GM19452 (cell line): ENCODE data around the gene TBCD.
"Not testable (repeated sequence)": the region's sequence is repeated elsewhere in the genome, so short reads cannot be mapped to it uniquely, and the experiment has no call there.

Experiments used
- ATAC-seq: cut with Tn5 transposase; IDR thresholded peaks from one replicate; pipeline ENCODE4 v1.9.1; 2021; ENCODE audit not compliant: unreplicated experiment

TBCD gene

DNA sequence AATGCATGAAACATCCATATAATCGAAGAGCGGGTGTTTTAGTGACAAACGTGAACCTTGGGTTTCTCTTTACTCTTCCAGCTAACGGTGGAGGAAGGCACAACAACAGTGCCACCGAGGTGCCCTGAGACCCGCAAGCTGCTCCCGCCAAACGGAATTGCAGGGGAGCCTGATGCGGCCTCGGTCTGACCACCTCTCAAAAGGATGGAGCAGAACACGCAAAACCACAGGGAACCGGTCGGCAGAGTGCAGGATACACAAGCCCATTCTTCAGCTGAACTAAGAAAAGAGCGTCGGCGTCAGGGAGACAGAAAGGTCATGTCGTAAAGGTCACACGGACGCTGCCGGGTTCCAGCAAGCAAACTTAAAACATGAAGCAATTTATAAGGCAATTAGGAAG lies 197.5 kb downstream of the TBCD start:
- no peak for ATAC-seq

DNA sequence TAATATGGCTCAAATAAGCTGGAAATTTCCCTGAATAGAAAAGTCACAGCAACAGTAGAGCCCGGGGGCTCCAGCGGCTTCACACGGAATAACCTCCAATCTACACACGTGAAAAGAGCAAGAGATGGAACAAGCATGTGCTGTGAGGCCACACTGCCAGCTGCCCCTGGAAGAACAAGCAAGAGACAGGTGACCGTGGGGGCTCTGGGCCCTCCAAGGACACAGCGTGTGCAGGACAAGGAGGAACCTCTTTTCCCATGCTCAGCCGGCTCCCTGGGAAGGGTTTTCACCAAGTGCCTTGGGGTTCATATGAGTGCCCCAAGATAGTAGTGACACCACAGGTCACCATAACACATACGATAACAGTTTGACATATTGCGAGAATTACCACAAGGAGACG lies 198.1 kb downstream of the TBCD start:
- no peak for ATAC-seq

DNA sequence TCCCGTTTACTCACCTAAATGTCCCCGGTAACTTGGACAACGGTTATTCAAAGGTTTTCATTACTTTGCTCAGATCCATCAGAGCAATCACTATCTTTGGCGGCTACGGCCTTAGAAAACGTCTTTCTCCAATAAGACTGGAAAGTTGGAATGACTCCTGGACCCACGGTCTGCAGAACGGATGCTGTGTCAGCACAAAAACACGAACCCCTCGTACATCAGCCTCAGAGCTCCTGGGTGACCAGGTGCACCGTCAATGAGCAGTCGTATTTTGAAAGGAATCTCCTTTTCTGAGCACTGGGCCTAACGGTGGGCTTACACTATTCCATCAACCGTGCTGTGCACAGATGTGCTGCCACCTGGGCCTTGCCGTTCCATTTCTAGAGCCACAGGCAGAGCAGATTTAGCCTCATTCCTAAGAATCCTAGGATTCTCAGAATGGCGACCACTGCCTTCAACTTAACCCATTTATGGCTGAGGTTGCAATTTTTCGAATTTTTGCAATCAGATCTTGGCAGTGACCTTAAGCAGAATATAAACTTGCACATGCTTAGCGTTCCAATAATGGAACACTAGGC lies 198.7 kb downstream of the TBCD start:
- ATAC-seq: no peak

DNA sequence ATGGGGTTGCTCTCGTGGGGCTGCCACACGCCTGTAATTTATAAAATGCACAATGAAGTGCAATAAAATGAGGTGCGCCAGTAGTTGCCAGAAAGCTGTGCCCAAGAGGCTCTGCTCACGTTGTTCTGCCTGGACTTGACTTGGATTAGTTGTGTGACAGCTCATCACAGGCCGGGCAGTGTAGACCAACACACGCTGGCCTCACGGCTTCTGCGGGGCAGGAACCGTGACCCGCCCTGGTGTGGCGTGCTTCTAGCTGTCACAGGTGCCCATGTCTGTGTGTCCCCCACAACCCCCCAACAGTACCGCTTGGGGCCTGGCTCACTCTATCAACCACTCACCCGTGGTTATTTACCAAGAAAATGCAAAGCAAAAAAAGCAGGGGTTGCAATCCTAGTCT lies 200.2 kb downstream of the TBCD start:
- no peak for ATAC-seq

DNA sequence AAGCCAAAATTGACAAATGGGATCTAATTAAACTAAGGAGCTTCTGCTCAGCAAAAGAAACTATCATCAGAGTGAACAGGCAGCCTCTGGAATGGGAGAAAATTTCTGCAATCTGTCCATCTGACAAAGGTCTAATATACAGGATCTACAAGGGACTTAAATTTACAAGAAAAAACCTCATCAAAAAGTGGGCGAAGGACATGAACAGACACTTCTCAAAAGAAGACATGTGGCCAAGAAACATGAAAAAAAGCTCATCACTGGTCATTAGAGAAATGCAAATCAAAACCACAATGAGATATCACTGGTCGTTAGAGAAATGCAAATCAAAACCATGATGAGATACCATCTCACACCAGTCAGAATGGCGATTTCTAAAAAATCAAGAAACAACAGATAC lies 203.2 kb downstream of the TBCD start:
- not testable (repeated sequence) for ATAC-seq

DNA sequence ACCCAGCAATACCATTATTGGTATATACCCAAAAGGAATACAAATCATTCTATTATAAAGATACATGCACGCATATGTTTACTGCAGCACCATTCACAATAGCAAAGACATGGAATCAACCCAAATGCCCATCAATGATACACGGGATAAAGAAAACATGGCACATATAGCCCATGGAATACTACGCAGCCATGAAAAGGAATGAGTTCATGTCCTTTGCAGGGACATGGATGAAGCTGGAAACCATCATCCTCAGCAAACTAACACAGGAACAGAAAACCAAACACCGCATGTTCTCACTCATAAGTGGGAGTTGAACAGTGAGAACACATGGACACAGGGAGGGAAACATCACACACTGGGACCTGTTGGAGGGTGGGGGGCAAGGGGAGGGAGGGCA lies 203.8 kb downstream of the TBCD start:
- not testable (repeated sequence) for ATAC-seq

DNA sequence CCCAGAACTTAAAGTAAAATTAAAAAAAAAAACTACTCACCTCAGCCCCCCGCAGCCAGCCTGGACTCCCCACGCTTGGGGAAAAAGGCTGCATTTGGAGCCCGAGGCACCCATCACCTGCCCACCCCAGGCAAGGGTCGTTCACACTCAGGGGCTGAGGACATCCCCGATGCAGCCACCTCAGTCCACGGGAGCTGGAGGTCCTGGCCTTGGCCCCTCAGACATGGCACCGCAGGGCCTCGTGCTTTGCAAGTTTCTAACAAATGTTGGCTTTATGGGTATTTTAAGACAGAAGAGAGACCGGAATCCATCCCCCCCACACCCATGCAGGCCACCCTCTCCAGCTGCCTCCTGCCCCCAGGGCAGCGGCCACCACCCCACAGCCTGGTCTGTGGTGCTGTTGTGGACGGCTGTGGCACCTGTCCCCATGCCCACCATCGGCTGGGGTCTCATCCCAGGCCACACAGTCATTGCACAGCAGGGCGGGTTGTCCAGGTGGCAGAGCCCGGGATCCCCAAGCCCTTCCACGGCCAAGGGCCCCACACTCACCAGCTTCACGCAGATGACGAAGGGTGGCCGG lies 204.4 kb downstream of the TBCD start:
- ATAC-seq: no peak

DNA sequence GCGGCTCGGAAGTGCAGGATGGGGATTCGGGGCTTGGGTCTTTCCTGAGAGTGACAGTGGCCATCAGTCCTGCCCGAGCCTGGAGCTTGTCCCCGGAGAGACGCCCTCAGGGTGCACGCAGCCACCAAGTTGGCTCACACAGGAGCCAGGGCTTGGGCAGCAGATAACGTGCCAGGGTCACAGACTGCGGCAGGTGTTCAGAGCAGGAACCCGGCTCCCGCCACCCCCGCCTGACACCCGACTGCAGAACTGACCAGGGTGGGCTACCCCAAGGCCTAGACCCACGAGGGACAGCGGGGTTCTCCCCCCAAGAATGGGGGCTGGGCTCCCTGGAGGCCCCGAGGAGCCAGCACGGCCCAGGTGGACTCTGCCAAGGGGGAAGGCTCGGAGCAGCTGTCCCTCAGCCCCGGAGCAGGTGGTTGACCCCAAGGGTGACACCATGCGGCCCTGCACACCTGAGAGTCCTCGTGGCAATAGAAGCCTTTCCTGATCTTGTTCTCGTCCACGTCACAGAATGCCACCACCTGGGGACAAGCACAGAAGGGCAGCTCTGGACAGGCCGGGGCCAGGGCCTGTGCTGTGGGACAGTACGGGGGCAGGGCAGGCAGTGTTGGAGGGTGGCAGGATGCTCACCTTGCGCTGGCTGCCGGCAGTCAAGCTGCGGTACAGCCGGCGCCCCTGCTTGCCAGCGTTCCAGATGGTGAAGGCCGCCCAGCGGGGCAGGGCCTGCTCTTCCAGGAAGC lies 205.0 kb downstream of the TBCD start:
- no peak for ATAC-seq

DNA sequence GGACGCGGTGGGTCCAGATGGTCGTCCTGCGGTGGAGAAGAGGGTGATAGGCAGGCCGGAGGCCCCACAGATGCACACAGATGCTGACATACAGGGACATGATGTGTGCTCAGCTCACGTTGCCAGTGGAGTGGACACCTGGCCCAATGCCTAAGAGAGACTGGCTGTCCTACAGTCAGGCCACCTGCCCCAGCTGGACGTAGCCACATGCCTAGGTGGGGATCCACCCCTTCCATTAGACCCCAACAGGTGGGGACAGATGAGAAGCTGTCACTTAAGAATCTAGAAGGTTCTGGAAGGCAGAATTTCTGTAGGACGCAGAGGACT lies 205.6 kb downstream of the TBCD start:
- ATAC-seq: no peak

DNA sequence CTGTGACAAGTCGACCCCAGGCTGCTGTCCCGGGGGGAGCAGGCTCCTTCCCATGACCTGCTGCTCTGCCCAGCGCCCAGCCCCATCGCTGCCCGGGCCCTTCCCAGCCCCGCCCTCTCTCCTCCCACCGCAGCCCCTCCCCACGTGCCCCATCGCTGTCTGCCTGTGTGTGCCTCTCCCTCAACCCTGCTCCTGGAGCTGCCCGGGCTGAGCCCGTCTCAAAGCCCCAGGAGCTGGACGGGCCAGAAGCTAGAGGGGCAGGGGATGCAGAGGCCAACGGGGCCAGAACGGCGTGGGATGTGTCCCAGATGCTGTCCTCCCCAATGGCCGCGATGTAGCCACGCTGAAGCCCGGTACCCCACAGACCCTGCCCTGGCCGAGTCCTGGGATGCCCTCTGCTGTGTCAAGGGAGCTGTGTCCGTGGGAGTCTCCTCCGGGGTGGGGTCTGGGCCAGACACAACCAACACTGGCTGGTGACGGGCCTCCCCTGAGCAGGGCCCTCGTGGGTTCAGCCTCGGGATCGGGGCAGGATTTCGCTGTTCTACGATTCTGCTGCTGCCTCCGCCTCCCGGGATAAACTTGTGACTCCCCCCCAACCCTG lies 206.2 kb downstream of the TBCD start:
- no peak for ATAC-seq

DNA sequence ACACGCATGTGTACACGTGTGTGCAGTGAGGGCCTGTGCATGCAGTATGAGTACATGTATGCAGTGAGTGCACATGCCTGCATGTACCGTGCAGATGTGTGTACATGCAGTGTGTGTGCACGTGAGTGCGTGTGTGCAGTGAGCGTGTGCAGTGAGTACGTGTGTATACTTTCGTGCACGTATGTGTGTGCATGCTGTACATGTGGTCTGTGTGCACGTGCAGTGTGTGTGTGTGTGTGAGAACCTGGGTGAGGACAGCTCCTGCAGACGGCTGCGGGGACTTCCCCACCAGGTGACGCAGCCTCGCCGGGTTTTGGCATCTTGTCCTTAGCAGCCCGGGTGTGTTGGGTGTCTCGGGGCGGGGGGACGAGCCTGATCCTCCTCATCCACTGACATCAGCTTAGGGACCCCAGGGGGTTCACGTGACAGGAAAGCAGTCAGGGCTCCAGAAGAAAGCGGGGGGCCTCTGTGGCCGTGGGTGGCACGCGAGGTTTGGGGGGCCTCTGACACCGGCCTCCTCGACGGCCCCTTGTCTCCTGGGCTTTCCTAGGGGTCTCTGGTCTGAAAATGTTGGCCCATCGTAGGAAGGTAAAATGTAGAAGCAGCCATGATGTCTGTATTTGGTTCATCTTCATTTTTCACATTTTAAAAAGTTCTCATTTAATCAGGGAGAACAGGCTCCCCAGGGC lies 207.5 kb downstream of the TBCD start:
- ATAC-seq: no peak

DNA sequence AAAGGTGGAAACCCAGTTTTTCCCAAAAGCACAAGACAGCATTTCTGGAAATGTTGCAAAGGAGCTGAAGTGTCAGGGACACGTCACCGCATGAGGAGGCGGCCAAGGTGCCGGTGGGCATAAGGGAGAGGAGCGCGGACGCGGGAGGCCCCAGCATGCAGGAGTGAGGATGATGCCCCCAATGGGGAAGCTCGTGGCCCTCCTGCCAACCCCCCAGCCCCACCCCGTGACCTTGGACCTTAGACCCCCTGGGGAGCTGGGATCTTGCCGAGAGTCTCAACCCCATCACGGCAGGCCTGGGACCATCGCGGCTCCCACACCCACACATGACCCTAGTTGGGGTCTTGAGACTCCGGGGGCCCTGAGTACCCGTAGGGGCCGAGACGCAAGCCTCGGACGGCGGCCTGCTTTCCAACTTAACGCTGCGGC lies 208.1 kb downstream of the TBCD start:
- no peak for ATAC-seq

DNA sequence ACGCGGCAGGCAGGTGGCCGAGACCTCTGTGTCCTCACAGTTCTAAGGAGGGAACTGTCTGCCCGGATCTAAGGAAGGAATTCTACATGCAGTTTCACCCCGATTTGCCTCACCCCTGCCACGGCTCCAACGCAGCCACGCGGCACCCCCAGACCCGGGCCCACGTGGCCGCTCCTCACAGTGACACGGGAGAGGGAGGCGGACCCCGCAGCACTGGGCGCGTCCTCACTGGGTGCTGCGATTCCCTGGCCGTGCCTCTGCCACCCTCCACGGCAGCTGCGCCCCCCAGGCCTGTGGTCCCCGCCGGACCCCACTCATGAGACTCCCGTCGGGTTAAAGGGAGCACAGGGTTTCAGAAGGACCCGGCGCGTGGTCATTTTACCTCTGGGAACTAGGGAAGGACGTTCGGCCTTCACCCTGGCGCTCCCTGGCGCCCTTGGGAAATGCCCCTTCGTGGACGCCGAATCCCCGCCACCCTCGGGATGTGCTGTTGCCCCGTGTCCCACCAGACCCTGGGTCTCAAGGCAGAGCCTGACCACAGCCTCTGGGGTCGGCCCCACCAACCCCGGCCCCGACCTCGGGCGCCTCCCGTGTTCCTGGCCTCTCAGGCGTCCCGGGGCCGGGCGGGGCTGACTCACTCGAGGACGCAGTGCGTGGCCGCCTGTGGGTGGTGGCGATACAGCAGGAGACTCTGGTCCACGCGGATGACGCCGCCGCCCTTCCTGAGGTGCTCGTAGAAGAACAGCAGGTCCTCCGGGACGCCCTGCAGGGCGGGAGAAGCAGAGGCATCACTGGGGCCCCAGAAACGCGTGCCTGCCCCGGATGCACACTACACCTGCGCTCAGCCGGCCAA lies 208.8 kb downstream of the TBCD start:
- ATAC-seq: no peak

DNA sequence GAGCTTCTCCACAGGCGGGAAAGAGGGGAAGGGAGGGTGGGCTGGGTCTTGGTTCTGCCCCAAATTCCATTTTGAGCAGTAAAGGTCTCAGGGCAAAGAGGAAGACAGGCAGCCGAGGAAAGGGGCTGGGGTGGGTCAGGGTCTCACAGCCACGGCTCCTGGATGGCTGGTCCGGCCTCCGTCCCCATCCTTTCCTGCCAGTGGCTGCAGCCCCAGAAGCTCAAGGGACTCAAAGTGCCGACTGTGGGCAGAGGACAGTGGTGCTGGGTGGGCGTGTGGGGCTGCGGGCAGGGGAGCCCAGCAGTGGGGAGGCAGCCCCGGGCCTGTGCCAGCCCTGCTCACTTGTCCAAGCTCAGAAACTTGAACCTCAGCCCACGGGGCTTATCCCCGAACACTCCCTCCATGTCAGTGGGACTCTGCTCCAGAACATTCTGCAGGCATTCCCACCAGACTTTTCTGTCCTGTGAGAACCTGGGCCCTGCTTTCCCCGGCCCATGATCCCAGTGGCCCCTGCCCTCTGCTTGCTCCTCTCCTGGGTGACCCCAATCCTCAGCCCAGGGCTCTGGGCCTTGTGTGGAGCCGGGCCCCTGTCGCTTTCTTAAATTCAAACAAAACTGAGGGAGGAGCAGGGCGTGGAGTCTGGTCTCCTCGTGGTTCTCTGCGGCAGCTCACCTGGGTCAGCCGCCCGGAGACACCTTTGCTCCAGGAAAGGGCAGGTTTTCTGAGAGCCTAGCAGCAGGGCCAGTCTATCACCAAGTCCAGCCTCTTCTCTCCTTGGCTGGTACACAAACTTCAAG lies 209.7 kb downstream of the TBCD start:
- ATAC-seq: no peak

DNA sequence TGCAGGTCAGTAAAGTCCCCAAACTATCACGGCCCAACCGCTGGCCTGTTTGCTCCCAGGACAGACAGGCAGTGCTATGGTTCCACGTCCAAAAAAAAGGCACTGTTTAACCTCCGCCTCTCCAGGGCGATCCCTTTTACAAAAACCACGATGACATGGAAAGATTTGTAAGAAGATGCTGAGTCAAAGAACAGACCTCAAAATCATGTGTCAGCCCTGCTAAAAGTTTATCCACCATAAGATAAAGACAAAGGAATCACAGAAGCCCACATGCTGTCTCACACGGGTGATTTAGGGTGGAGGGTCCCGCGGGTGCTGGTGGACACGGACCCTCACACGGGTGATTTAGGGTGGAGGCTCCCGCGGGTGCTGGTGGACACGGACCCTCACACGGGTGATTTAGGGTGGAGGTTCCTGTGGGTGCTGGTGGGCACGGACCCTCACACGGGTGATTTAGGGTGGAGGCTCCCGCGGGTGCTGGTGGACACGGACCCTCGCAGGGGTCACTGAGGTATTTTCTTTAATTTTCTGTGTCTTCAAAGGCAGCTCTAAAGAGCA lies 210.4 kb downstream of the TBCD start:
- no peak for ATAC-seq

DNA sequence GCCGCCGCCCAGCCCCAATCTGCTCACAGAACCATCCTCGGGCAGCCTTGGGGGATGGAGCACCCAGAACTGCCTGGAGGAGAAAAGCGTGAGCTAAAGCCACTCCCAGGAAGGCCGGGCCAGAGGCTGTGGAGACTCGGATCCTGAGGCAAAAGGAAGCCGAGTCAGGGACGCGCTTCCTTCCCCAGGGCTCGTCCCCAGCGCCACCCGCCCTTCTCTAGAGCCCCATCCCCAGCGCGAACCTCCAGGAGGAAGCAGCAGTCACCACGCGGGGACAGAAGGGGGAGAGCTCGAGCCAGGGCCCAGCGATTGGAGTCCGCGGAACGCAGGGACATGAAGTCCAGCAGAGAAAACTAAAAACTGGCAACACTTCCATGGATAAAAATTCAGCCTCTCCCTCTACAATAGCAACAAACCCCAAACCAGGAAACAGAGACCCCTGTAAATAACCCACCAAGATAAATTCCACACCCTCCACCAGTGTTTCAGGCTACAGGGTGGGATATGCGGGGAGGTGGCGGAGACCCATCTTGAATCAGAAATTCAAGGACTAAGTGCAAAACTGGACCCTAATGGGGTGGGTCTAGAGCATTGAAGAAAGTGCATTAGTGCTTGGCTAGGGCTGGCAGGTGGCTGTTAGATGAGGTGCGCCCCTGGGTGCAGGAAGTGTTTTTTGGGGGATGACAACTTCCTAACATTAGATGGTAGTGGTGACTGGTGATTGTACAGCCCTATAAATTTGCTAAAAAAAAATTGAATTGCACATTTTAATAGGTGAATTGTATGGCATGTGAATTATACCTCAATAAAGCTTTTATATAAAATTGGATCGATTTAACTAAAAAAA lies 211.5 kb downstream of the TBCD start:
- no peak for ATAC-seq

DNA sequence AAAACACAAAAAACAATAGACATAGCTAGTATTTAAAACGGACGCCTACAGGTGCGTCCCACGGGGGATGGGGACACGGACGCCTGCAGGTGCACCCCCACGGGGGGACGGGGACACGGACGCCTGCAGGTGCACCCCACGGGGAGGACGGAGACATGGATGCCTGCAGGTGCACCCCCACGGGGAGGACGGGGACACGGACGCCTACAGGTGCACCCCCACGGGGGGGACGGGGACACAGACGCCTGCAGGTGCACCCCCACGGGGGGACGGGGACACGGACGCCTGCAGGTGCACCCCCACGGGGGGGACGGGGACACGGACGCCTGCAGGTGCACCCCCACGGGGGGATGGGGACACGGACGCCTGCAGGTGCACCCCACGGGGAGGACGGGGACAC lies 212.6 kb downstream of the TBCD start:
- not testable (repeated sequence) for ATAC-seq

DNA sequence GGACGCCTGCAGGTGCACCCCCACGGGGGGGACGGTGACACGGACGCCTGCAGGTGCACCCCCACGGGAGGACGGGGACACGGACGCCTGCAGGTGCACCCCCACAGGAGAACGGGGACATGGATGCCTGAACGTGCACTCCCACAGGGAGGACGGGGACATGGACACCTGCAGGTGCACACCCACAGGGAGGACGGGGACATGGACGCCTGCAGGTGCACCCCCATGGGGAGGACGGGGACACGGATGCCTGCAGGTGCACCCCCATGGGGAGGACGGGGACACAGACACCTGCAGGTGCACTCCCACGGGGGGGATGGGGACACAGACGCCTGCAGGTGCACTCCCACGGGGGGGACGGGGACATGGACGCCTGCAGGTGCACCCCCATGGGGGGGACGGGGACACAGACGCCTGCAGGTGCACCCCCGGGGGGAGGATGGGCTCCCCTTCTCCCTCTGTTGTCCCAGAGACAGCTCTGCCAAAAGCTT lies 213.0 kb downstream of the TBCD start:
- ATAC-seq: no peak

DNA sequence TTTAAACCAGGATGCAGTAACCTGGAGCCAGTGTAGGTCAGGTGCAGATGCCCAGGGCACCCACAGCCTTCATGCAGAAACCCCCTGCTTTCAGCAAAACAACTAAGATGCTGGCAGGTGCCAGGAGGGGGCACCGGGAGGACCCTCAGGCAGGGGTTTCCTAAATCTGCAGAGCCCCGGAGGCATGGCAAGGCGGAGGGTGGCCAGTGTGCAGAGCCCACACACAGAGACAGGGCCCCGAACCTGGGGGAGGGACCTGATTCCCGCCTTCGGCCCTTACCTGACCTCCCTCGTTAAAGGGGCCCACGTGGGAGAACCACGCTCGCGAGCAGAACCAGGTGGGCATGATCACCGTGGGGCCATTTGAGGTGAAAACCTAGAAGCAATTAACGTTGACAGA lies 213.5 kb downstream of the TBCD start:
- no peak for ATAC-seq
